Measurements from ENCODE around the gene HIPK2. TPM values are rescaled to one million over a fixed set of nuclear protein-coding genes. Genes with fewer than 3 reads are reported as not detected.

HIPK2 gene
- total and polyA plus RNA-seq, 8 donors: 25.1 to 61.8 (median 30.4) TPM

- H3K4me3 ChIP-seq: no peak overlapping the region
- no peak for DNase-seq
- no peaks in the 10 kb centered on the region for H3K27me3 ChIP-seq
- H3K27ac ChIP-seq: no peak overlapping the region
- intact Hi-C loops (cut with DNase I): no loop called here
- H3K9me3 ChIP-seq: no peaks in the 10 kb centered on the region
- no peaks in the 10 kb centered on the region for H3K4me1 ChIP-seq
- peaks cover 0 to 99% of the 10 kb centered on the region in 2 donors for H3K36me3 ChIP-seq
- no peak for TF ChIP-seq CTCF (IDR thresholded peaks at IDR 0.05)
- ATAC-seq: no peak
Observed at GRCh38 chr7:139572704-139573385, 205.0 kb downstream of the HIPK2 start.

GRCh38 chr7:139572071-139572470 is 205.7 kb downstream of the HIPK2 start:
- TF ChIP-seq CTCF (IDR thresholded peaks at IDR 0.05): no peak
- H3K36me3 ChIP-seq: peaks cover 0 to 96% of the 10 kb centered on the region in 2 donors

GRCh38 chr7:139571651-139572050 is 206.1 kb downstream of the HIPK2 start:
- TF ChIP-seq CTCF (IDR thresholded peaks at IDR 0.05): no peak
- H3K27me3 ChIP-seq: no peaks in the 10 kb centered on the region
- intact Hi-C loops (cut with DNase I): no loop called here
- DNase-seq (no peak), ATAC-seq (no peak)
- no peaks in the 10 kb centered on the region for H3K9me3 ChIP-seq
- H3K27ac ChIP-seq: no peak overlapping the region
- peaks cover 0 to 96% of the 10 kb centered on the region in 2 donors for H3K36me3 ChIP-seq
- H3K4me1 ChIP-seq: no peaks in the 10 kb centered on the region
- H3K4me3 ChIP-seq: no peak overlapping the region

More at GRCh38 chr7:139572071-139572470, 205.7 kb downstream of the HIPK2 start:
- H3K4me3 ChIP-seq: no peak overlapping the region
- ATAC-seq (no peak), DNase-seq (no peak)
- no peak overlapping the region for H3K27ac ChIP-seq
- no peaks in the 10 kb centered on the region for H3K27me3 ChIP-seq
- H3K9me3 ChIP-seq: no peaks in the 10 kb centered on the region
- no peaks in the 10 kb centered on the region for H3K4me1 ChIP-seq
- intact Hi-C loops (cut with DNase I): no loop called here

GRCh38 chr7:139571190-139571589 is 206.6 kb downstream of the HIPK2 start:
- Histone ChIP-seq H3K27ac (no peak overlapping the region), H3K36me3 (peaks cover 0 to 96% of the 10 kb centered on the region in 2 donors), H3K27me3 (no peaks in the 10 kb centered on the region), H3K4me3 (no peak overlapping the region), H3K4me1 (no peaks in the 10 kb centered on the region), H3K9me3 (no peaks in the 10 kb centered on the region)
- intact Hi-C loops (cut with DNase I): no loop called here
- no peak for TF ChIP-seq CTCF (IDR thresholded peaks at IDR 0.05)
- DNase-seq (no peak), ATAC-seq (no peak)

DNA sequence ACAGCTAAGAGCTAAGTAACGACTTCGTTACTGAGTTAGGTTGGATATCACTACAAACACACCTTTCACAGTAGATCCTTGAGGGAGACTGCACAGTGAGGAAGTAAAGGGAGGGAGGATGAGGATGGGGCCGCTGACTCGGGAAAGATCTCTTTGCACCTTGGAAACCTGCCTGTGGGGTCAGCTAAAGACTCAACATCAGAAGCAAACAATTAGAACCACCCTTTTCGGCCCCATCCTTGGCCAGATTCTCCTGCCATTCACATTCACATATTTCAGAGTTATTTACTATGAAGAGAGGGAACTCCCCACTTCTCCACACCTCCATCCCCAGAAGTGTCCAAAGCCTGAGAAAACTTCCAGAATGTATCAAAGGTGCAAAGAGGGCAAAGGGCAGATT is 207.2 kb downstream of the HIPK2 start:
- DNase-seq: no peak
- TF ChIP-seq CTCF (IDR thresholded peaks at IDR 0.05): no peak
- Histone ChIP-seq H3K4me3 (no peak overlapping the region), H3K36me3 (peaks cover 0 to 94% of the 10 kb centered on the region in 2 donors), H3K27me3 (no peaks in the 10 kb centered on the region), H3K9me3 (no peaks in the 10 kb centered on the region), H3K27ac (no peak overlapping the region), H3K4me1 (peaks cover 0 to 6% of the 10 kb centered on the region in 2 donors)
- intact Hi-C loops (cut with DNase I): no loop called here
- ATAC-seq: no peak

All from left lung (tissue), 10 donors.